HCT116 (cell line): Measurements from ENCODE around the gene CD109. TPM values are rescaled to one million over a fixed set of nuclear protein-coding genes. Genes with fewer than 3 reads are reported as not detected.

Source experiments
- ATAC-seq: fragments of 200-7000 bp; cut with Tn5 transposase; 2 replicates; pipeline ENCODE4 v1.9.1; 2020; ENCODE audit warnings: mild to moderate bottlenecking, moderate library complexity
- BruUV-seq: library from RNA; stranded (reverse); fragments of 400-500 nt; replicated peaks from 2 replicates; lab custom pipeline; 2021; lab: Mats Ljungman, UMichigan
- CTCF ChIA-PET: fragments of 300-600 bp; sonication (Branson Sonifier 250); formaldehyde crosslinking; loops from one replicate; lab custom pipeline; 2021; ENCODE audit warnings: antibody characterized with exemption; lab: Charles Lee
- POLR2A ChIA-PET: fragments of 300-600, 350-600 bp; sonication (Branson Sonifier 250); formaldehyde crosslinking; loops from one replicate; lab custom pipeline; 2021; ENCODE audit warnings: antibody characterized with exemption; lab: Charles Lee
- RAD21 ChIA-PET, 2 experiments: fragments of 300-600 bp; sonication (Branson Sonifier 250); formaldehyde crosslinking; loops; one replicate each; lab custom pipeline; 2023; ENCODE audit warnings: low total read pairs in 2 of 2; ENCODE audit not compliant: uncharacterized antibody in 2 of 2, unreplicated experiment in 2 of 2, low non-redundant PET in 1 of 2; lab: Charles Lee
- DNase-seq: peaks from one replicate; pipeline ENCODE4 v3.0.0-alpha.2; 2010; ENCODE audit warnings: low read depth, low spot score
- H2AFZ ChIP-seq: fragments of 200-600 bp; shearing (Covaris generic), sonication (generic); 2 replicates; pipeline ENCODE4 v1.6.1; 2017; ENCODE audit warnings: low read depth, mixed run types, mixed read lengths, antibody characterized with exemption, low read length; ENCODE audit not compliant: poor library complexity, severe bottlenecking
- H3K27ac ChIP-seq: 2 replicates; pipeline ENCODE4 v1.5.1; 2012; ENCODE audit warnings: low read depth, low read length
- H3K27me3 ChIP-seq: fragments of 200-600 bp; sonication (generic); 2 replicates; pipeline ENCODE4 v1.6.1; 2016; ENCODE audit warnings: mixed run types, low read length, mixed read lengths; ENCODE audit not compliant: insufficient read depth
- H3K36me3 ChIP-seq, 2 experiments: fragments of 200-500 bp in 1 of 2; fragments of 200-600 bp in 1 of 2; sonication (Bioruptor generic) in 1 of 2; sonication (generic) in 1 of 2; 2 replicates each; pipeline versions ENCODE4 v1.5.1 to v1.6.1; 2014 to 2016; ENCODE audit warnings: low read length in 2 of 2, inconsistent platforms in 1 of 2, mixed read lengths in 1 of 2, mixed run types in 1 of 2; ENCODE audit not compliant: insufficient read depth in 2 of 2, control insufficient read depth in 1 of 2
- H3K4me1 ChIP-seq, 2 experiments: fragments of 200-600 bp in 1 of 2; sonication (generic) in 1 of 2; 2 replicates each; pipeline versions ENCODE4 v1.5.1 to v1.6.1; 2012 to 2017; ENCODE audit warnings: low read length in 2 of 2, inconsistent platforms in 1 of 2, mild to moderate bottlenecking in 1 of 2, mixed read lengths in 1 of 2, mixed run types in 1 of 2, moderate library complexity in 1 of 2; ENCODE audit not compliant: insufficient read depth in 2 of 2, control insufficient read depth in 1 of 2
- H3K4me2 ChIP-seq: fragments of 200-600 bp; sonication (generic); 2 replicates; pipeline ENCODE4 v1.6.1; 2017; ENCODE audit warnings: mixed run types, low read length, mixed read lengths
- H3K4me3 ChIP-seq, 2 experiments: fragments of 200-600 bp in 1 of 2; sonication (generic) in 1 of 2; replicated peaks in 1 of 2; 2 replicates each; pipeline ENCODE4 v1.5.1; 2011 to 2016; ENCODE audit warnings: low read length in 2 of 2, control low read depth in 1 of 2, low read depth in 1 of 2, mild to moderate bottlenecking in 1 of 2, mixed read lengths in 1 of 2, mixed run types in 1 of 2
- H3K79me2 ChIP-seq: fragments of 200-600 bp; sonication (generic); 2 replicates; pipeline ENCODE4 v1.6.1; 2017; ENCODE audit warnings: mild to moderate bottlenecking, mixed run types, low read length, moderate library complexity, mixed read lengths; ENCODE audit not compliant: insufficient read depth
- H3K9ac ChIP-seq: fragments of 200-600 bp; sonication (generic); 2 replicates; pipeline ENCODE4 v1.6.1; 2016; ENCODE audit warnings: low read length, mixed read lengths
- H3K9me2 ChIP-seq: fragments of 200-600 bp; sonication (generic), shearing (Covaris generic); 2 replicates; pipeline ENCODE4 v1.6.1; 2017; ENCODE audit warnings: mixed run types, mild to moderate bottlenecking, moderate library complexity; ENCODE audit not compliant: insufficient read depth
- H3K9me3 ChIP-seq, 2 experiments: fragments of 200-500 bp in 1 of 2; fragments of 200-600 bp in 1 of 2; sonication (Bioruptor generic) in 1 of 2; sonication (generic) in 1 of 2; 2 replicates each; pipeline ENCODE4 v1.6.1; 2014 to 2017; ENCODE audit warnings: low read length in 2 of 2, mixed read lengths in 2 of 2, inconsistent platforms in 1 of 2, low read depth in 1 of 2, mild to moderate bottlenecking in 1 of 2, mixed run types in 1 of 2, moderate library complexity in 1 of 2; ENCODE audit not compliant: control insufficient read depth in 1 of 2, insufficient read depth in 1 of 2
- H4K20me1 ChIP-seq: fragments of 200-600 bp; sonication (generic), shearing (Covaris generic); 2 replicates; pipeline ENCODE4 v1.6.1; 2017; ENCODE audit warnings: mixed run types, mild to moderate bottlenecking, moderate library complexity; ENCODE audit not compliant: insufficient read depth
- ATF3 ChIP-seq: IDR thresholded peaks from 2 replicates; pipeline ENCODE4 v1.6.1; 2012
- CEBPB ChIP-seq: IDR thresholded peaks from 2 replicates; pipeline ENCODE4 v1.6.1; 2012; ENCODE audit warnings: low read depth
- CTCF ChIP-seq, 3 experiments: fragments of 200-600 bp in 1 of 3; sonication (generic) in 1 of 3; IDR thresholded peaks in 2 of 3; conservative IDR thresholded peaks in 1 of 3; 2 replicates each; pipeline ENCODE4 v1.5.1; 2012 to 2017; ENCODE audit warnings: low read depth in 2 of 3, low read length in 2 of 3, antibody characterized with exemption in 1 of 3, borderline replicate concordance in 1 of 3, control low read depth in 1 of 3, mild to moderate bottlenecking in 1 of 3, mixed read lengths in 1 of 3, mixed run types in 1 of 3, moderate library complexity in 1 of 3; ENCODE audit not compliant: insufficient read depth in 1 of 3
- ELF1 ChIP-seq: IDR thresholded peaks from 2 replicates; pipeline ENCODE4 v1.6.1; 2012; ENCODE audit warnings: low read depth, borderline replicate concordance
- EZH2 ChIP-seq: fragments of 200-600 bp; sonication (generic); IDR thresholded peaks from 2 replicates; pipeline ENCODE4 v1.6.1; 2017; ENCODE audit warnings: antibody characterized with exemption, mixed run types
- EZH2phosphoT487 ChIP-seq: fragments of 200-600 bp; IDR thresholded peaks from 2 replicates; pipeline ENCODE4 v1.6.1; 2018; ENCODE audit warnings: antibody characterized with exemption, borderline replicate concordance
- JUND ChIP-seq: IDR thresholded peaks from 2 replicates; pipeline ENCODE4 v1.6.1; 2012
- MAX ChIP-seq: IDR thresholded peaks from 2 replicates; pipeline ENCODE4 v1.6.1; 2012
- POLR2A ChIP-seq: IDR thresholded peaks from 2 replicates; pipeline ENCODE4 v1.7.0; 2011; ENCODE audit warnings: borderline replicate concordance; ENCODE audit not compliant: insufficient read depth, insufficient read length; ENCODE audit errors: extremely low read depth
- POLR2AphosphoS5 ChIP-seq: IDR thresholded peaks from 2 replicates; pipeline ENCODE4 v1.6.1; 2011; ENCODE audit warnings: mild to moderate bottlenecking, low read depth, low read length, moderate library complexity
- RAD21 ChIP-seq: IDR thresholded peaks from 2 replicates; pipeline ENCODE4 v1.6.1; 2012; ENCODE audit warnings: low read depth, mild to moderate bottlenecking
- REST ChIP-seq: IDR thresholded peaks from 2 replicates; pipeline ENCODE4 v1.6.1; 2012; ENCODE audit warnings: low read depth
- TCF7L2 ChIP-seq: IDR thresholded peaks from 2 replicates; pipeline ENCODE4 v1.7.0; 2011; ENCODE audit warnings: borderline replicate concordance, inconsistent platforms; ENCODE audit not compliant: insufficient read depth, insufficient read length; ENCODE audit errors: extremely low read depth
- YY1 ChIP-seq: IDR thresholded peaks from 2 replicates; pipeline ENCODE4 v1.6.1; 2011; ENCODE audit warnings: low read length, low read depth, moderate library complexity, mild to moderate bottlenecking; ENCODE audit not compliant: insufficient replicate concordance; ENCODE audit errors: extremely low read depth
- ZBTB33 ChIP-seq: IDR thresholded peaks from 2 replicates; pipeline ENCODE4 v1.6.1; 2011; ENCODE audit warnings: mild to moderate bottlenecking, low read length, moderate library complexity; ENCODE audit not compliant: insufficient replicate concordance; ENCODE audit errors: extremely low read depth
- ZFX ChIP-seq: fragments of 450-650 bp; IDR thresholded peaks from 2 replicates; pipeline ENCODE4 v1.6.1; 2017
- intact Hi-C: fragments of 100-400 bp; cut with micrococcal nuclease; formaldehyde crosslinking; loops from 2 replicates; pipeline ENCODE4 v1.10.0; 2022
- total RNA-seq: library from RNA; stranded (reverse); gene quantifications from one replicate; pipeline ENCODE4 v1.2.1, GENCODE V29; 2021; ENCODE audit not compliant: unreplicated experiment

CD109 gene
- total RNA-seq, 1 experiment from 2014 or later = 42.1 TPM

GRCh38 chr6:73652637-73653570 is 43.1 kb upstream of the CD109 start:
- Histone ChIP-seq H3K4me1 (peaks cover 57 to 77% of the 10 kb centered on the region in 2 experiments), H3K4me3 (peak overlapping the region; percentile 68 to 76), H3K9ac (peak overlapping the region; percentile 82), H3K36me3 (no peaks in the 10 kb centered on the region), H2AFZ (peak overlapping the region; percentile 67), H3K79me2 (peaks cover 32% of the 10 kb centered on the region), H3K9me2 (no peaks in the 10 kb centered on the region), H4K20me1 (no peaks in the 10 kb centered on the region), H3K27ac (peak overlapping the region; percentile 93), H3K9me3 (no peaks in the 10 kb centered on the region), H3K27me3 (no peaks in the 10 kb centered on the region), H3K4me2 (peak overlapping the region; percentile 90)
- intact Hi-C loops = loop anchor here (1.0 to 10.0 kb wide), 3 partner anchors 71 to 368 kb away; partner anchors contain the start of gene EEF1A1
- RAD21 ChIA-PET = interaction anchor here (0.6 to 1.6 kb wide), 2 partner anchors 129 to 190 kb away, joined by 3 to 4 read pairs; no protein-coding TSS in a partner anchor
- TF ChIP-seq POLR2AphosphoS5 (no peak), CTCF (IDR thresholded peaks at IDR 0.05 in 2 of 3, conservative IDR thresholded peaks at IDR 0.05 in 1 of 3; ENCODE audit: borderline replicate concordance in 1 of 3, insufficient read depth in 1 of 3, low read depth in 2 of 3, low read length in 2 of 3) (peak; percentile 20 to 35 (median 23); a peak in 4 of 6 replicates), ELF1 (no peak), MAX (peak; percentile 53; the same call in 1 of the 2 replicates), YY1 (no peak), ATF3 (no peak), RAD21 (peak; percentile 38; the same call in 1 of the 2 replicates), TCF7L2 (no peak), ZBTB33 (no peak), POLR2A (no peak), CEBPB (no peak), REST (no peak), EZH2 (no peak), ZFX (no peak), EZH2phosphoT487 (no peak), JUND (no peak)
- CTCF ChIA-PET = interaction anchor here (0.6 to 2.2 kb wide), 19 partner anchors 10 to 367 kb away, joined by 3 to 10 read pairs (median 3); partner anchors contain the start of genes EEF1A1 and MTO1
- DNase-seq (peak; percentile 52), ATAC-seq (peak; percentile 40)
- TSS peak; percentile 72 for BruUV-seq
- POLR2A ChIA-PET = interaction anchor here (0.6 to 3.3 kb wide), 13 partner anchors 11 to 401 kb away, joined by 3 to 33 read pairs (median 4); partner anchors contain the start of genes EEF1A1 and MTO1
